ENCODE results near the gene TMEM151B. TPM values are rescaled to one million over a fixed set of nuclear protein-coding genes. Genes with fewer than 3 reads are reported as not detected.

TMEM151B gene
- total RNA-seq, 1 donor from 2014 or later: 0.09 TPM

DNA sequence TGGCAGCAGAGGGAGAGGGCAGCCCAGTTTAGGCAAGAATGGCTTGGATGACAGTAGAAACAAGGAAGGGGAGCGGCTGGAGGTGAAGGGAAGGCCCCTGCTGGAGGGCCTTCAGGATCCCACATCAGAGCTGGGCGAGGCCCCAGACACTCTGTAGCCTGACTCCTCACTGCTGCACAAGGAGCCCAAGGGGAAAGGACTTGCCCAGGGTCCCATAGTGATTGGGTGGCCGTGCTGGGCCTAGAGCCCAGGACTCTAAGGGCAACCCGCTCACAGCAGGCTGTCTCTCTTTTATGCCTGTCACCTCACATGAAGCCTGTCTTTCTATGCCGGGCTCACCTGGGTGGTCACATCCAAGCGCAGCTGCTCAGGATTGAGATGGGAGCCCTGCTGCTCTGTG, 33.6 kb downstream of the TMEM151B start:
- no peaks in the 10 kb centered on the region for H3K9me3 Mint-ChIP-seq (ENCODE audit: unreplicated experiment)
- H3K9me3 ChIP-seq (ENCODE audit: insufficient read depth, low read depth, low read length): no peaks in the 10 kb centered on the region
- no peak for DNase-seq (ENCODE audit: low read depth)

GRCh38 chr6:44304282-44305199, 34.3 kb downstream of the TMEM151B start:
- no peak overlapping the region for H3K4me3 Mint-ChIP-seq (ENCODE audit: unreplicated experiment)
- Histone ChIP-seq H3K27me3 (ENCODE audit: insufficient read depth, low read length) (no peaks in the 10 kb centered on the region), H3K27ac (ENCODE audit: low read depth, low read length) (no peak overlapping the region), H3K9me3 (ENCODE audit: insufficient read depth, low read depth, low read length) (no peaks in the 10 kb centered on the region), H3K4me2 (ENCODE audit: low read length) (no peak overlapping the region), H4K20me1 (ENCODE audit: insufficient read depth, low read length) (no peaks in the 10 kb centered on the region), H3K79me2 (ENCODE audit: insufficient read depth, low read length) (no peaks in the 10 kb centered on the region), H3K36me3 (ENCODE audit: insufficient read depth, low read length) (peaks cover 26% of the 10 kb centered on the region), H3K4me3 (ENCODE audit: insufficient read depth, low read depth, low read length) (no peak overlapping the region), H3K4me1 (ENCODE audit: insufficient read depth, low read length) (peaks cover 1% of the 10 kb centered on the region), H2AFZ (ENCODE audit: low read depth, low read length) (no peak overlapping the region), H3K9ac (ENCODE audit: low read length) (no peak overlapping the region)
- DNase-seq (ENCODE audit: low read depth) (peak; percentile 14), FAIRE-seq (no peak)
- H3K27me3 Mint-ChIP-seq (ENCODE audit: low read depth, unreplicated experiment): no peaks in the 10 kb centered on the region
- H3K36me3 Mint-ChIP-seq (ENCODE audit: low read depth, unreplicated experiment): peaks cover 28% of the 10 kb centered on the region
- H3K27ac Mint-ChIP-seq (ENCODE audit: unreplicated experiment): no peak overlapping the region
- H3K9me3 Mint-ChIP-seq (ENCODE audit: unreplicated experiment): no peaks in the 10 kb centered on the region
- TF ChIP-seq, protein P1, sequence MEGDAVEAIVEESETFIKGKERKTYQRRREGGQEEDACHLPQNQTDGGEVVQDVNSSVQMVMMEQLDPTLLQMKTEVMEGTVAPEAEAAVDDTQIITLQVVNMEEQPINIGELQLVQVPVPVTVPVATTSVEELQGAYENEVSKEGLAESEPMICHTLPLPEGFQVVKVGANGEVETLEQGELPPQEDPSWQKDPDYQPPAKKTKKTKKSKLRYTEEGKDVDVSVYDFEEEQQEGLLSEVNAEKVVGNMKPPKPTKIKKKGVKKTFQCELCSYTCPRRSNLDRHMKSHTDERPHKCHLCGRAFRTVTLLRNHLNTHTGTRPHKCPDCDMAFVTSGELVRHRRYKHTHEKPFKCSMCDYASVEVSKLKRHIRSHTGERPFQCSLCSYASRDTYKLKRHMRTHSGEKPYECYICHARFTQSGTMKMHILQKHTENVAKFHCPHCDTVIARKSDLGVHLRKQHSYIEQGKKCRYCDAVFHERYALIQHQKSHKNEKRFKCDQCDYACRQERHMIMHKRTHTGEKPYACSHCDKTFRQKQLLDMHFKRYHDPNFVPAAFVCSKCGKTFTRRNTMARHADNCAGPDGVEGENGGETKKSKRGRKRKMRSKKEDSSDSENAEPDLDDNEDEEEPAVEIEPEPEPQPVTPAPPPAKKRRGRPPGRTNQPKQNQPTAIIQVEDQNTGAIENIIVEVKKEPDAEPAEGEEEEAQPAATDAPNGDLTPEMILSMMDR (IDR thresholded peaks at IDR 0.05; ENCODE audit: insufficient read depth, low read depth, low read length): peak; percentile 56
- no peak for TF ChIP-seq EZH2 (IDR thresholded peaks at IDR 0.05; ENCODE audit: insufficient read depth, low read length)
- H3K4me1 Mint-ChIP-seq (ENCODE audit: low read depth, unreplicated experiment): peaks cover 6% of the 10 kb centered on the region

More for the DNA sequence above, 33.6 kb downstream of the TMEM151B start:
- H3K36me3 Mint-ChIP-seq (ENCODE audit: low read depth, unreplicated experiment): peaks cover 27% of the 10 kb centered on the region
- peaks cover 6% of the 10 kb centered on the region for H4K20me1 ChIP-seq (ENCODE audit: insufficient read depth, low read length)
- H3K27me3 ChIP-seq (ENCODE audit: insufficient read depth, low read length): peaks cover 2% of the 10 kb centered on the region
- no peaks in the 10 kb centered on the region for H3K79me2 ChIP-seq (ENCODE audit: insufficient read depth, low read length)
- peaks cover 2% of the 10 kb centered on the region for H3K4me1 Mint-ChIP-seq (ENCODE audit: low read depth, unreplicated experiment)
- H3K27me3 Mint-ChIP-seq (ENCODE audit: low read depth, unreplicated experiment): peaks cover 3% of the 10 kb centered on the region
- H3K4me3 ChIP-seq (ENCODE audit: insufficient read depth, low read depth, low read length): no peak overlapping the region
- H3K9ac ChIP-seq (ENCODE audit: low read length): no peak overlapping the region
- H3K36me3 ChIP-seq (ENCODE audit: insufficient read depth, low read length): peaks cover 20% of the 10 kb centered on the region
- no peak overlapping the region for H3K27ac ChIP-seq (ENCODE audit: low read depth, low read length)
- no peak for TF ChIP-seq EZH2 (IDR thresholded peaks at IDR 0.05; ENCODE audit: insufficient read depth, low read length)
- TF ChIP-seq, protein P1 (IDR thresholded peaks at IDR 0.05; ENCODE audit: insufficient read depth, low read depth, low read length): no peak
- no peak for FAIRE-seq
- no peaks in the 10 kb centered on the region for H3K4me1 ChIP-seq (ENCODE audit: insufficient read depth, low read length)
- no peak overlapping the region for H3K27ac Mint-ChIP-seq (ENCODE audit: unreplicated experiment)
- no peak overlapping the region for H2AFZ ChIP-seq (ENCODE audit: low read depth, low read length)
- H3K4me3 Mint-ChIP-seq (ENCODE audit: unreplicated experiment): no peak overlapping the region
- no peak overlapping the region for H3K4me2 ChIP-seq (ENCODE audit: low read length)

Data from astrocyte (in vitro differentiated cells and primary cell).